ENCODE results near the gene CYP4F22.

- TF ChIP-seq, protein P1, sequence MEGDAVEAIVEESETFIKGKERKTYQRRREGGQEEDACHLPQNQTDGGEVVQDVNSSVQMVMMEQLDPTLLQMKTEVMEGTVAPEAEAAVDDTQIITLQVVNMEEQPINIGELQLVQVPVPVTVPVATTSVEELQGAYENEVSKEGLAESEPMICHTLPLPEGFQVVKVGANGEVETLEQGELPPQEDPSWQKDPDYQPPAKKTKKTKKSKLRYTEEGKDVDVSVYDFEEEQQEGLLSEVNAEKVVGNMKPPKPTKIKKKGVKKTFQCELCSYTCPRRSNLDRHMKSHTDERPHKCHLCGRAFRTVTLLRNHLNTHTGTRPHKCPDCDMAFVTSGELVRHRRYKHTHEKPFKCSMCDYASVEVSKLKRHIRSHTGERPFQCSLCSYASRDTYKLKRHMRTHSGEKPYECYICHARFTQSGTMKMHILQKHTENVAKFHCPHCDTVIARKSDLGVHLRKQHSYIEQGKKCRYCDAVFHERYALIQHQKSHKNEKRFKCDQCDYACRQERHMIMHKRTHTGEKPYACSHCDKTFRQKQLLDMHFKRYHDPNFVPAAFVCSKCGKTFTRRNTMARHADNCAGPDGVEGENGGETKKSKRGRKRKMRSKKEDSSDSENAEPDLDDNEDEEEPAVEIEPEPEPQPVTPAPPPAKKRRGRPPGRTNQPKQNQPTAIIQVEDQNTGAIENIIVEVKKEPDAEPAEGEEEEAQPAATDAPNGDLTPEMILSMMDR (conservative IDR thresholded peaks at IDR 0.05; ENCODE audit: low read depth, low read length) = no peak
- TF ChIP-seq EZH2 (IDR thresholded peaks at IDR 0.05; ENCODE audit: borderline replicate concordance, low read depth, low read length, poor library complexity, severe bottlenecking) = no peak
Observed at GRCh38 chr19:15517778-15518177, 9.5 kb downstream of the CYP4F22 start.
